Uterine smooth muscle cell (primary cell): ENCODE measurements around the gene COPZ1. TPM values are rescaled to one million over a fixed set of nuclear protein-coding genes. Genes with fewer than 3 reads are reported as not detected.

Source experiments
- total RNA-seq: library from RNA; depleted of rRNA; stranded (reverse); fragments of >200 nt; gene quantifications from 2 replicates; pipeline ENCODE4 v1.2.3, GENCODE V29; 2014

COPZ1 gene
- 145 and 180 TPM in 2 replicates for total RNA-seq

GRCh38 chr12:54324617-54325441, at the start of gene COPZ1:
COPZ1 (plus strand) TSS chr12:54325131; CDS start chr12:54325164, 33 bp downstream.

GRCh38 chr12:54279632-54280467, 45.1 kb upstream of the COPZ1 start, which contains the start of gene CBX5:
CBX5 (minus strand) TSS chr12:54280122; CDS start chr12:54257650, 22,472 bp downstream.

GRCh38 chr12:54280468-54281260, 44.3 kb upstream of the COPZ1 start, which contains the start of gene HNRNPA1:
HNRNPA1 (plus strand) TSS chr12:54280726; CDS start chr12:54280808, 82 bp downstream.

GRCh38 chr12:54300732-54301427, 24.1 kb upstream of the COPZ1 start, which contains the start of gene NFE2:
NFE2 (minus strand) TSS chr12:54301015; CDS start chr12:54295248, 5,767 bp downstream.

GRCh38 chr12:54364413-54364812, 39.5 kb downstream of the COPZ1 start, which contains the start of gene GPR84:
GPR84 (minus strand) TSS chr12:54364486; CDS start chr12:54363851, 635 bp downstream.

GRCh38 chr12:54384591-54385041, 59.7 kb downstream of the COPZ1 start, which contains the start of gene ZNF385A:
ZNF385A (minus strand) TSS chr12:54384733; CDS start chr12:54384514, 219 bp downstream.

Other genes with a start within 250 kb of the COPZ1 start
- 26.2 and 32.2 TPM in 2 replicates for gene SMUG1, start 136.1 kb upstream of the COPZ1 start, total RNA-seq
- gene CBX5, start 45.0 kb upstream of the COPZ1 start, total RNA-seq: 32.5 and 51.1 TPM in 2 replicates
- gene HNRNPA1, start 44.4 kb upstream of the COPZ1 start, total RNA-seq: 453 and 704 TPM in 2 replicates
- not detected in 2 replicates for gene NFE2, start 24.1 kb upstream of the COPZ1 start, total RNA-seq
- not detected in 2 replicates for gene GPR84, start 39.4 kb downstream of the COPZ1 start, total RNA-seq
- 1.2 and 2.4 TPM in 2 replicates for gene ZNF385A, start 59.6 kb downstream of the COPZ1 start, total RNA-seq
- 433 and 458 TPM in 2 replicates for gene ITGA5, start 94.1 kb downstream of the COPZ1 start, total RNA-seq
- gene GTSF1, start 148.5 kb downstream of the COPZ1 start, total RNA-seq: not detected in 2 replicates
- gene NCKAP1L, start 172.6 kb downstream of the COPZ1 start, total RNA-seq: under 0.01 and 0.22 TPM in 2 replicates
- gene PDE1B, start 224.5 kb downstream of the COPZ1 start, total RNA-seq: under 0.01 and 0.11 TPM in 2 replicates